Glutamatergic neuron (in vitro differentiated cells): ENCODE results near the gene SYTL1. TPM values are rescaled to one million over a fixed set of nuclear protein-coding genes. Genes with fewer than 3 reads are reported as not detected.

ENCODE experiments used
- DNase-seq: peaks from one replicate; pipeline ENCODE4 v3.0.0; 2022
- H3K27ac Mint-ChIP-seq: one replicate; pipeline ENCODE4 v1.8.0; 2020; ENCODE audit warnings: mild to moderate bottlenecking, mixed read lengths, inconsistent platforms; ENCODE audit not compliant: unreplicated experiment
- H3K27me3 Mint-ChIP-seq: one replicate; pipeline ENCODE4 v1.8.0; 2020; ENCODE audit warnings: mild to moderate bottlenecking, moderate library complexity, mixed read lengths, inconsistent platforms; ENCODE audit not compliant: unreplicated experiment
- H3K36me3 Mint-ChIP-seq: one replicate; pipeline ENCODE4 v1.8.0; 2020; ENCODE audit warnings: mild to moderate bottlenecking, mixed read lengths, inconsistent platforms; ENCODE audit not compliant: unreplicated experiment
- H3K4me1 Mint-ChIP-seq: one replicate; pipeline ENCODE4 v1.8.0; 2020; ENCODE audit warnings: mild to moderate bottlenecking, low read depth, mixed read lengths, inconsistent platforms; ENCODE audit not compliant: unreplicated experiment
- H3K4me3 Mint-ChIP-seq: one replicate; pipeline ENCODE4 v1.8.0; 2020; ENCODE audit warnings: mild to moderate bottlenecking, mixed read lengths, inconsistent platforms; ENCODE audit not compliant: unreplicated experiment
- H3K9me3 Mint-ChIP-seq: one replicate; pipeline ENCODE4 v1.8.0; 2020; ENCODE audit warnings: mild to moderate bottlenecking, moderate library complexity, mixed read lengths, inconsistent platforms; ENCODE audit not compliant: unreplicated experiment
- CTCF ChIP-seq: fragments of 200-600 bp; sonication (generic); IDR thresholded peaks from one replicate; pipeline ENCODE4 v1.5.0; 2021; ENCODE audit not compliant: partially characterized antibody, unreplicated experiment
- total RNA-seq: library from RNA; stranded (reverse); fragmentation: NEBNext Ultra II Directional; extraction: Animal tissue kit (Norgen Biotek cat#: 25700); gene quantifications from one replicate; pipeline ENCODE4 v1.2.1, GENCODE V29; 2021; ENCODE audit not compliant: unreplicated experiment

Gene SYTL1
- total RNA-seq, 1 donor from 2014 or later = 3.2 TPM

GRCh38 chr1:27395441-27396195 lies 53.8 kb downstream of the SYTL1 start:
- peak; percentile 81 for DNase-seq
- H3K27me3 Mint-ChIP-seq = peaks cover 12% of the 10 kb centered on the region
- H3K4me1 Mint-ChIP-seq = peaks cover 23% of the 10 kb centered on the region
- H3K27ac Mint-ChIP-seq = no peak overlapping the region
- no peak overlapping the region for H3K4me3 Mint-ChIP-seq
- H3K36me3 Mint-ChIP-seq = no peaks in the 10 kb centered on the region
- peaks cover 2% of the 10 kb centered on the region for H3K9me3 Mint-ChIP-seq
- peak; percentile 96 for TF ChIP-seq CTCF

GRCh38 chr1:27397110-27397509 lies 55.3 kb downstream of the SYTL1 start:
- DNase-seq = no peak
- Mint-ChIP-seq H3K4me3 (no peak overlapping the region), H3K27ac (no peak overlapping the region), H3K9me3 (peaks cover 2% of the 10 kb centered on the region), H3K36me3 (no peaks in the 10 kb centered on the region), H3K4me1 (peaks cover 13% of the 10 kb centered on the region), H3K27me3 (peaks cover 14% of the 10 kb centered on the region)
- no peak for TF ChIP-seq CTCF

GRCh38 chr1:27397749-27398148 lies 55.9 kb downstream of the SYTL1 start:
- Mint-ChIP-seq H3K4me1 (peaks cover 12% of the 10 kb centered on the region), H3K4me3 (no peak overlapping the region), H3K9me3 (peaks cover 2% of the 10 kb centered on the region), H3K27me3 (peaks cover 13% of the 10 kb centered on the region), H3K36me3 (no peaks in the 10 kb centered on the region), H3K27ac (no peak overlapping the region)
- no peak for TF ChIP-seq CTCF
- no peak for DNase-seq

- Mint-ChIP-seq H3K4me1 (peaks cover 12% of the 10 kb centered on the region), H3K27me3 (peaks cover 11% of the 10 kb centered on the region), H3K27ac (no peak overlapping the region), H3K36me3 (no peaks in the 10 kb centered on the region), H3K9me3 (peaks cover 2% of the 10 kb centered on the region), H3K4me3 (no peak overlapping the region)
- TF ChIP-seq CTCF = no peak
- DNase-seq = no peak
Measured at GRCh38 chr1:27398405-27399149, 56.8 kb downstream of the SYTL1 start.
